HepG2 (cell line): Measurements from ENCODE around the gene MTSS2. TPM values are rescaled to one million over a fixed set of nuclear protein-coding genes. Genes with fewer than 3 reads are reported as not detected.

Experiments
- ARNT ChIP-seq: fragments of 450-650 bp; IDR thresholded peaks from 2 replicates; pipeline ENCODE4 v1.6.1; 2017
- DDIT3 ChIP-seq: sonication (generic); formaldehyde crosslinking; IDR thresholded peaks from 2 replicates; pipeline ENCODE4 v1.4.0; 2020; ENCODE audit warnings: mild to moderate bottlenecking, missing genetic modification reagents
- FOXO1 ChIP-seq: sonication (generic); formaldehyde crosslinking; IDR thresholded peaks from 2 replicates; pipeline ENCODE4 v1.4.0; 2020; ENCODE audit warnings: missing genetic modification reagents
- FUBP1 ChIP-seq: sonication (generic); formaldehyde crosslinking; IDR thresholded peaks from 2 replicates; pipeline ENCODE4 v1.5.1; 2020; ENCODE audit warnings: missing genetic modification reagents, mild to moderate bottlenecking, borderline replicate concordance
- HNRNPLL ChIP-seq: fragments of 200-400 bp; formaldehyde crosslinking; IDR thresholded peaks from 2 replicates; pipeline ENCODE4 v1.6.1; 2017; ENCODE audit warnings: mild to moderate bottlenecking, low read depth, low read length; ENCODE audit not compliant: poor library complexity, severe bottlenecking
- JUN ChIP-seq: sonication (generic); formaldehyde crosslinking; IDR thresholded peaks from 2 replicates; pipeline ENCODE4 v1.4.0; 2020; ENCODE audit warnings: mild to moderate bottlenecking, missing genetic modification reagents
- KDM4B ChIP-seq: sonication (generic); formaldehyde crosslinking; IDR thresholded peaks from 2 replicates; pipeline ENCODE4 v1.4.0; 2020; ENCODE audit warnings: missing genetic modification reagents
- KLF16 ChIP-seq, 2 experiments: sonication (generic) in 1 of 2; formaldehyde crosslinking in 1 of 2; IDR thresholded peaks; 2 replicates each; pipeline versions ENCODE4 v1.6.1 to v1.8.0; 2016 to 2023; ENCODE audit warnings: missing genetic modification reagents in 2 of 2, missing compliant biosample characterization in 1 of 2
- MAX ChIP-seq: IDR thresholded peaks from 2 replicates; pipeline ENCODE4 v1.6.1; 2012; ENCODE audit warnings: inconsistent platforms
- MLX ChIP-seq: IDR thresholded peaks from 2 replicates; pipeline ENCODE4 v1.6.1; 2016
- NFYC ChIP-seq: IDR thresholded peaks from 2 replicates; pipeline ENCODE4 v1.6.1; 2016; ENCODE audit warnings: missing genetic modification reagents, missing compliant biosample characterization
- NPAS2 ChIP-seq: sonication (generic); formaldehyde crosslinking; IDR thresholded peaks from 2 replicates; pipeline ENCODE4 v1.8.0; 2022; ENCODE audit warnings: mild to moderate bottlenecking, missing genetic modification reagents, borderline replicate concordance
- SIX1 ChIP-seq: sonication (generic); formaldehyde crosslinking; IDR thresholded peaks from 2 replicates; pipeline ENCODE4 v1.4.0; 2020; ENCODE audit warnings: missing genetic modification reagents, borderline replicate concordance
- SNRNP70 ChIP-seq: fragments of 200-400 bp; formaldehyde crosslinking; IDR thresholded peaks from 2 replicates; pipeline ENCODE4 v1.6.1; 2017; ENCODE audit warnings: mild to moderate bottlenecking, low read depth, low read length, moderate library complexity
- THYN1 ChIP-seq: sonication (generic); formaldehyde crosslinking; IDR thresholded peaks from 2 replicates; pipeline ENCODE4 v1.8.1; 2023; ENCODE audit warnings: low read depth, mild to moderate bottlenecking, moderate library complexity, missing genetic modification reagents, borderline replicate concordance
- ZFP62 ChIP-seq: sonication (generic); formaldehyde crosslinking; IDR thresholded peaks from 2 replicates; pipeline ENCODE4 v1.4.0; 2020; ENCODE audit warnings: missing genetic modification reagents
- ZHX2 ChIP-seq, 2 experiments: sonication (generic) in 1 of 2; formaldehyde crosslinking in 1 of 2; IDR thresholded peaks; 2 replicates each; pipeline versions ENCODE4 v1.6.1 to v1.9.0; 2014 to 2022; ENCODE audit warnings: antibody characterized with exemption in 1 of 2, borderline replicate concordance in 1 of 2, inconsistent platforms in 1 of 2, low read depth in 1 of 2, missing genetic modification reagents in 1 of 2
- ZNF562 ChIP-seq: sonication (generic); formaldehyde crosslinking; IDR thresholded peaks from 2 replicates; pipeline ENCODE4 v1.8.0; 2022; ENCODE audit warnings: missing genetic modification reagents, borderline replicate concordance
- ZNF749 ChIP-seq: sonication (generic); formaldehyde crosslinking; IDR thresholded peaks from 2 replicates; pipeline ENCODE4 v1.8.0; 2022; ENCODE audit warnings: mild to moderate bottlenecking, missing genetic modification reagents, moderate library complexity, borderline replicate concordance
- ZSCAN30 ChIP-seq: sonication (generic); formaldehyde crosslinking; IDR thresholded peaks from 2 replicates; pipeline ENCODE4 v1.5.0; 2020; ENCODE audit warnings: mild to moderate bottlenecking, missing genetic modification reagents
- polyA plus RNA-seq, 8 experiments: library from polyadenylated mRNA; depleted of rRNA in 3 of 8; stranded (reverse) in 7 of 8; unstranded in 1 of 8; fragments of >200 nt; fragmentation: Illumina TruSeq in 4 of 8; extraction: Trizol in 4 of 8; gene quantifications; 2 replicates each; pipeline versions ENCODE4 v1.2.1 to v1.2.3, GENCODE V29; 2011 to 2016; ENCODE audit warnings: low read depth in 4 of 8, missing spikeins in 1 of 8, mixed read lengths in 1 of 8; ENCODE audit not compliant: insufficient read depth in 1 of 8
- total RNA-seq, 5 experiments: library from RNA; depleted of rRNA; stranded (reverse); fragments of >200 nt; fragmentation: Illumina TruSeq; extraction: Trizol; gene quantifications; 2 replicates each; pipeline ENCODE4 v1.2.3, GENCODE V29; 2016; ENCODE audit warnings: low read depth in 1 of 5

MTSS2 gene
- total and polyA plus RNA-seq, 2 of the 13 experiments (the other 11 are each of a cell fraction or from before 2014, with no cell fraction given) = 132 to 242 TPM

GRCh38 chr16:70724146-70725023 lies 38.5 kb upstream of the MTSS2 start (continued):
- TF ChIP-seq KLF16 (CRISPR knock-in tag; IDR thresholded peaks at IDR 0.05) (0 out of 4 replicates have a peak, but pooled peaks of 1 of the 2 experiments have one; percentile 26), FOXO1 (peak; percentile 72; the same call in 1 of the 2 replicates), MAX (no peak; the same call in 1 of the 2 replicates), DDIT3 (CRISPR knock-in tag) (no peak), ZHX2 (IDR thresholded peaks at IDR 0.05; ENCODE audit: low read depth) (0 out of 2 replicates have a peak, but pooled peaks have one; percentile 32), ZHX2 (CRISPR knock-in tag; IDR thresholded peaks at IDR 0.05; ENCODE audit: borderline replicate concordance) (no peak), KDM4B (CRISPR knock-in tag) (peak; percentile 78; the same call in 1 of the 2 replicates), FUBP1 (CRISPR knock-in tag) (no peak), SNRNP70 (no peak), NFYC (CRISPR knock-in tag) (no peak), ZNF562 (no peak), NPAS2 (CRISPR knock-in tag) (no peak), ZNF749 (CRISPR knock-in tag) (no peak), SIX1 (CRISPR knock-in tag) (no peak), THYN1 (CRISPR knock-in tag) (no peak), ARNT (no peak), ZFP62 (no peak), MLX (peak; percentile 67; the same call in 1 of the 2 replicates), JUN (CRISPR knock-in tag) (peak; percentile 52; the same call in 1 of the 2 replicates), HNRNPLL (no peak), ZSCAN30 (peak; percentile 89)
